ENCODE results near the gene PARVA.
"Not testable (repeated sequence)": the region's sequence is repeated elsewhere in the genome, so short reads cannot be mapped to it uniquely, and the experiment has no call there.

DNA sequence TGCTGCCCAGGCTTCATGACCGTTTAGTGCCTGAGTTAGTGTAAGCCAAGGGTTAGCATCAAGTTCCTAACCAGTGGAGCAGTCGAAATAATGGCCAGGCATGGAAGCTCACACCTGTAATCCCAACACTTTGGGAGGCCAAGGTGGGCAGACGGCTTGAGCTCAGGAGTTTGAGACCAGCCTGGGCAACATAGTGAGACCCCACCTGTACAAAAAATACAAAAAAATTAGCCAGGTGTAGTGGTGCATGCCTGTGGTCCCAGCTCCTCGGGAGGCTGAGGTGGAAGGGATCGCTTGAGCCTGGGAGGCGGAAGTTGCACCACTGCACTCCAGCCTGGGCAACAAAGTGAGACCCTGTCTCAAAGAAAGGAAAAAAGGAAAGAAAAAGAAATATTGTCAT is 143.2 kb downstream of the PARVA start:
- TF ChIP-seq, protein P1, sequence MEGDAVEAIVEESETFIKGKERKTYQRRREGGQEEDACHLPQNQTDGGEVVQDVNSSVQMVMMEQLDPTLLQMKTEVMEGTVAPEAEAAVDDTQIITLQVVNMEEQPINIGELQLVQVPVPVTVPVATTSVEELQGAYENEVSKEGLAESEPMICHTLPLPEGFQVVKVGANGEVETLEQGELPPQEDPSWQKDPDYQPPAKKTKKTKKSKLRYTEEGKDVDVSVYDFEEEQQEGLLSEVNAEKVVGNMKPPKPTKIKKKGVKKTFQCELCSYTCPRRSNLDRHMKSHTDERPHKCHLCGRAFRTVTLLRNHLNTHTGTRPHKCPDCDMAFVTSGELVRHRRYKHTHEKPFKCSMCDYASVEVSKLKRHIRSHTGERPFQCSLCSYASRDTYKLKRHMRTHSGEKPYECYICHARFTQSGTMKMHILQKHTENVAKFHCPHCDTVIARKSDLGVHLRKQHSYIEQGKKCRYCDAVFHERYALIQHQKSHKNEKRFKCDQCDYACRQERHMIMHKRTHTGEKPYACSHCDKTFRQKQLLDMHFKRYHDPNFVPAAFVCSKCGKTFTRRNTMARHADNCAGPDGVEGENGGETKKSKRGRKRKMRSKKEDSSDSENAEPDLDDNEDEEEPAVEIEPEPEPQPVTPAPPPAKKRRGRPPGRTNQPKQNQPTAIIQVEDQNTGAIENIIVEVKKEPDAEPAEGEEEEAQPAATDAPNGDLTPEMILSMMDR (IDR thresholded peaks at IDR 0.05) = not testable (repeated sequence)
- TF ChIP-seq POLR2A (IDR thresholded peaks at IDR 0.05; ENCODE audit: low read depth) = not testable (repeated sequence)

Measured in esophagus muscularis mucosa (tissue), 3 donors.